Stomach (tissue), 9 donors: Measurements from ENCODE around the gene ZNF438. TPM values are rescaled to one million over a fixed set of nuclear protein-coding genes. Genes with fewer than 3 reads are reported as not detected.
"Not testable (repeated sequence)": the region's sequence is repeated elsewhere in the genome, so short reads cannot be mapped to it uniquely, and the experiment has no call there.

Experiments used
- DNase-seq, 2 donors: peaks; one replicate each; pipeline versions ENCODE4 v3.0.0 to v3.0.0-alpha.2; 2013 to 2019
- H3K27ac ChIP-seq, 5 donors: fragments of 200-600 bp in 4 of 5; sonication (generic) in 4 of 5; one replicate each; pipeline ENCODE4 v1.5.1; 2013 to 2019; ENCODE audit warnings: mild to moderate bottlenecking in 1 of 5, moderate library complexity in 1 of 5
- H3K27me3 ChIP-seq, 3 donors: fragments of 200-600 bp; sonication (generic); one replicate each; pipeline ENCODE4 v1.5.1; 2017 to 2019; ENCODE audit warnings: mixed run types in 1 of 3
- H3K36me3 ChIP-seq, 4 donors: fragments of 200-600 bp; sonication (generic); 1 replicate in 3 of 4; 2 replicates in 1 of 4; pipeline ENCODE4 v1.5.1; 2016 to 2019
- H3K4me1 ChIP-seq, 4 donors: fragments of 200-600 bp; sonication (generic); one replicate each; pipeline ENCODE4 v1.5.1; 2016 to 2019
- H3K4me3 ChIP-seq, 4 donors: fragments of 200-600 bp; sonication (generic) in 3 of 4; one replicate each; pipeline ENCODE4 v1.5.1; 2016 to 2019; ENCODE audit warnings: mild to moderate bottlenecking in 1 of 4
- H3K9me3 ChIP-seq, 4 donors: fragments of 200-600 bp; sonication (generic); one replicate each; pipeline ENCODE4 v1.5.1; 2016 to 2019
- CTCF ChIP-seq, 7 experiments: fragments of 450-650 bp in 4 of 7; fragments of 200-600 bp in 3 of 7; sonication (generic) in 3 of 7; IDR thresholded peaks; one replicate each; pipeline ENCODE4 v1.5.1; 2016 to 2019; ENCODE audit warnings: antibody characterized with exemption in 7 of 7, control low read depth in 2 of 7, mild to moderate bottlenecking in 1 of 7
- EP300 ChIP-seq: sonication (generic); formaldehyde crosslinking; IDR thresholded peaks from one replicate; pipeline ENCODE4 v1.6.1; 2017; ENCODE audit warnings: antibody characterized with exemption
- POLR2A ChIP-seq, 4 donors: fragments of 450-650 bp; IDR thresholded peaks; one replicate each; pipeline ENCODE4 v1.6.1; 2016; ENCODE audit warnings: antibody characterized with exemption in 4 of 4, control low read depth in 2 of 4, mild to moderate bottlenecking in 1 of 4, moderate library complexity in 1 of 4
- POLR2AphosphoS5 ChIP-seq, 3 donors: sonication (generic); formaldehyde crosslinking; IDR thresholded peaks; one replicate each; pipeline ENCODE4 v1.6.1; 2016; ENCODE audit warnings: antibody characterized with exemption in 3 of 3
- WGBS, 5 donors: extraction: QIAGEN DNeasy Blood & Tissue Kit in 3 of 5; methylation state at CpG; one replicate each; pipeline versions ENCODE4 v1.1.5 to v1.1.7; 2013 to 2018; 5-methylcytosine and 5-hydroxymethylcytosine counted together
- intact Hi-C: fragments of 100-400 bp; cut with DNase I; formaldehyde crosslinking; loops from one replicate; pipeline ENCODE4 v1.15.1; 2023; ENCODE audit warnings: low total_unique reads
- polyA plus RNA-seq, 3 donors: library from polyadenylated mRNA; stranded (reverse); fragments of 200-250 nt; gene quantifications; one replicate each; pipeline ENCODE4 v1.2.3, GENCODE V29; 2013
- total RNA-seq, 5 donors: library from RNA; depleted of rRNA; stranded (reverse); fragments of >200 nt; gene quantifications; one replicate each; pipeline versions ENCODE4 v1.1.0 to v1.2.3, GENCODE V29; 2014 to 2016
- donor health status: healthy with polysubstance abuse.
- donor health status: Bipolar disorder and iron deficiency.
- donor health status: healthy.

Gene ZNF438
- total and polyA plus RNA-seq, 8 donors, result 3.5 to 37.9 (median 5.4) TPM; not detected in 1

DNA sequence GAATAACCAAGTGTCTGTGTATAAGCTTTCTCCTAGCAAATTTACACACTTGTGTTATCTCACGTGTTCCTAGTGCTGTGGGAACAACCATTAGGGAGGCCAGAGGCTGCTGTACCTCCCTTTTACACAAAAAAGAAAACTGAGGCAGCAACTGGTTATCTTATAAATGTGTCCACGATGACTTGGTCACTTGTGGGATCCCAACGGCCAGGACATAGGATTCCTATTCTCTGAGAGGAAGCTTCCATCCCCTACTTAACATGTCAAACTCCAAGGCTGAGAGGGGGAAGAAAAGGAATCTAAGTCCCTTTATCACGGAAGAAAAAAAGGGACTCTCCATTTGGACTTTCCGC is 484 bp downstream of the ZNF438 start:
- Histone ChIP-seq H3K9me3 (no peaks in the 10 kb centered on the region), H3K4me1 (peaks cover 6 to 55% (median 37%) of the 10 kb centered on the region in 4 donors), H3K27me3 (no peaks in the 10 kb centered on the region), H3K4me3 (peak overlapping the region; percentile 43 to 71 (median 56)), H3K36me3 (no peaks in the 10 kb centered on the region), H3K27ac (peak overlapping the region; percentile 98 to 100 (median 99))
- TF ChIP-seq EP300, result no peak
- TF ChIP-seq CTCF (IDR thresholded peaks at IDR 0.05), result no peak
- no peak for TF ChIP-seq POLR2AphosphoS5 (IDR thresholded peaks at IDR 0.05)
- no peak for TF ChIP-seq POLR2A (IDR thresholded peaks at IDR 0.05)
- 3 to 8% (median 4%) methylated on average over 5 of the region's 5 CpGs for WGBS, 5 donors
- intact Hi-C loops, result no loop called here
- DNase-seq, result no peak

DNA sequence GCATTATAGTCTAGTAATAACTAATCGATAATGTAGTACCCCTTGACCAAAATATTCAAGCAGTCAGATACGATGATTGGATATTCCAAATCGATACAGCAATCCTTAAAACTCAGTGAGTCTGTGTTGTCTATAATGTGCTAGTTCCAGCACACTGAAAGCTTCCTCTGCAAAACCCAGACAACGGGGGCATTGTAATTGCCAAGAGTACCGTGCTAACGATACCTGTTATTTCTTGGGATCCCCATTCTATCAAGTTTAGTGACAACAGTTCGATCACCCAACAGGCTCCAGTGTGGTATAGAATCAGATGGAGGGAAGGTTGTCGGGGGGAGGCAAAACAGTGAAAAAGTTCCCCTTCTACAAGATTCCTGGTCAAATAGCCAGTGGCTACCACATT is 865 bp downstream of the ZNF438 start:
- TF ChIP-seq CTCF (IDR thresholded peaks at IDR 0.05) (no peak), POLR2AphosphoS5 (IDR thresholded peaks at IDR 0.05) (no peak)
- peak overlapping the region; percentile 98 to 100 (median 99) for H3K27ac ChIP-seq
- DNase-seq, result no peak
- intact Hi-C loops, result no loop called here
- peaks cover 6 to 55% (median 38%) of the 10 kb centered on the region in 4 donors for H3K4me1 ChIP-seq
- no peaks in the 10 kb centered on the region for H3K36me3 ChIP-seq
- WGBS, 5 donors, result 49 to 59% (median 50%) methylated on average over 8 of the region's 8 CpGs
- H3K4me3 ChIP-seq, result peak overlapping the region; percentile 43 to 71 (median 56)
- no peaks in the 10 kb centered on the region for H3K27me3 ChIP-seq
- no peaks in the 10 kb centered on the region for H3K9me3 ChIP-seq

GRCh38 chr10:31030260-31030659 is 1.4 kb downstream of the ZNF438 start:
- Histone ChIP-seq H3K27me3 (no peaks in the 10 kb centered on the region), H3K4me1 (peaks cover 6 to 57% (median 39%) of the 10 kb centered on the region in 4 donors), H3K9me3 (no peaks in the 10 kb centered on the region), H3K36me3 (no peaks in the 10 kb centered on the region), H3K4me3 (peak overlapping the region; percentile 1 to 71 (median 47)), H3K27ac (peak overlapping the region in 4 of 5 donors; percentile 98 to 100 (median 100))
- TF ChIP-seq POLR2A (IDR thresholded peaks at IDR 0.05) (no peak), POLR2AphosphoS5 (IDR thresholded peaks at IDR 0.05) (no peak), CTCF (IDR thresholded peaks at IDR 0.05) (no peak), EP300 (no peak)
- intact Hi-C loops, result no loop called here
- DNase-seq, result no peak
- 26 to 63% (median 45%) methylated on average over 8 of the region's 8 CpGs for WGBS, 5 donors

DNA sequence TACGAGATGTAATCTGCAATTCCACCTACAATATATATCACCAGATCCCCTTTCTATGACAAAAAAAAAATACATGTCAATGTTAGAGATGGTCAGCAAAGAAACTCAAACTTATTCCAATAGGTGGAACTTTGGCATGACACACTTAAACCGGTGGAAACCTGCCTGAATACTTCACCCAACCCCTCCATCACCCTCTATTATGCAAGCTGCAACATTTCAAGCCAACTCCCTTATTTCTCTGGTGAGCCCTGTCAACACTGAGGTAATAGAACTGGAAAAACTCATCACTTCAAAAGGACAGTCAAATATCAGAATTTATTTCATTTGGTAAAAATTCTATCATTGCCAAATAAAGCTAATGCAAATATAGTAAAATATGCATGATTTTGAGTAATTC is 3.6 kb downstream of the ZNF438 start:
- H3K4me3 ChIP-seq, result no peak overlapping the region
- WGBS, 5 donors, result 65 to 69% (median 68%) methylated on average over 2 of the region's 2 CpGs
- H3K4me1 ChIP-seq, result peaks cover 6 to 50% (median 29%) of the 10 kb centered on the region in 4 donors
- intact Hi-C loops, result no loop called here
- no peaks in the 10 kb centered on the region for H3K9me3 ChIP-seq
- TF ChIP-seq POLR2AphosphoS5 (IDR thresholded peaks at IDR 0.05) (no peak), EP300 (no peak), CTCF (IDR thresholded peaks at IDR 0.05) (no peak), POLR2A (IDR thresholded peaks at IDR 0.05) (no peak)
- no peaks in the 10 kb centered on the region for H3K36me3 ChIP-seq
- DNase-seq, result no peak
- H3K27ac ChIP-seq, result peak overlapping the region in 1 of 5 donors; percentile 15
- H3K27me3 ChIP-seq, result no peaks in the 10 kb centered on the region

GRCh38 chr10:31026279-31026678 is 5.4 kb downstream of the ZNF438 start:
- H3K9me3 ChIP-seq, H3K36me3 ChIP-seq, H3K27ac ChIP-seq, H3K4me3 ChIP-seq, intact Hi-C loops, DNase-seq, H3K27me3 ChIP-seq: not testable (repeated sequence)
- WGBS, 5 donors, result 94 to 100% (median 100%) methylated on average over 1 of the region's 1 CpG
- H3K4me1 ChIP-seq, result peaks cover 6 to 49% (median 24%) of the 10 kb centered on the region in 4 donors
